HFF-Myc (cell line): ENCODE measurements around the gene SFT2D2.

Source experiments
- DNase-seq: peaks from one replicate; pipeline ENCODE4 v3.0.0-alpha.2; 2011; ENCODE audit warnings: low read depth; ENCODE audit errors: extremely low read depth
- H3K4me3 ChIP-seq: replicated peaks from 2 replicates; pipeline ENCODE4 v1.5.1; 2011; ENCODE audit warnings: low read depth, mild to moderate bottlenecking, control low read depth, low read length
- CTCF ChIP-seq: IDR thresholded peaks from 2 replicates; pipeline ENCODE4 v1.5.1; 2012; ENCODE audit warnings: mild to moderate bottlenecking, low read depth, low read length, control low read depth; ENCODE audit errors: missing control alignments

SFT2D2 gene

GRCh38 chr1:168223261-168223660 lies 2.5 kb upstream of the SFT2D2 start:
- no peak for TF ChIP-seq CTCF
- no peak overlapping the region for H3K4me3 ChIP-seq
- no peak for DNase-seq

GRCh38 chr1:168223681-168224540 lies 1.9 kb upstream of the SFT2D2 start:
- no peak overlapping the region for H3K4me3 ChIP-seq
- DNase-seq = no peak
- TF ChIP-seq CTCF = no peak

GRCh38 chr1:168224991-168225390 lies 813 bp upstream of the SFT2D2 start:
- no peak for DNase-seq
- H3K4me3 ChIP-seq = no peak overlapping the region; the same call in 1 of the 2 replicates
- TF ChIP-seq CTCF = no peak

- TF ChIP-seq CTCF = no peak
- no peak for DNase-seq
- peak overlapping the region; percentile 80 for H3K4me3 ChIP-seq
Observed at GRCh38 chr1:168227620-168228019, 1.8 kb downstream of the SFT2D2 start.

- TF ChIP-seq CTCF = no peak
- no peak for DNase-seq
- H3K4me3 ChIP-seq = no peak overlapping the region
Observed at GRCh38 chr1:168229893-168230292, 4.1 kb downstream of the SFT2D2 start.

- TF ChIP-seq CTCF = no peak
- DNase-seq = no peak
- no peak overlapping the region for H3K4me3 ChIP-seq
Observed at GRCh38 chr1:168230709-168231108, 4.9 kb downstream of the SFT2D2 start.
